C4-2B (cell line): Measurements from ENCODE around the gene ZNF878.
"Not testable (repeated sequence)": the region's sequence is repeated elsewhere in the genome, so short reads cannot be mapped to it uniquely, and the experiment has no call there.

Source experiments
- H3K27ac ChIP-seq: fragments of 450-650 bp; 2 replicates; pipeline ENCODE4 v1.5.1; 2017
- ZFX ChIP-seq: fragments of 450-650 bp; IDR thresholded peaks from 2 replicates; pipeline ENCODE4 v1.6.1; 2017
- TF ChIP-seq, protein P1 (sequence below): fragments of 450-650 bp; conservative IDR thresholded peaks from 2 replicates; pipeline ENCODE4 v1.5.1; 2017; ENCODE audit warnings: mild to moderate bottlenecking

The ZNF878 gene

GRCh38 chr19:12085074-12085818, 32.5 kb upstream of the ZNF878 start:
- H3K27ac ChIP-seq: no peak overlapping the region
- TF ChIP-seq, protein P1, sequence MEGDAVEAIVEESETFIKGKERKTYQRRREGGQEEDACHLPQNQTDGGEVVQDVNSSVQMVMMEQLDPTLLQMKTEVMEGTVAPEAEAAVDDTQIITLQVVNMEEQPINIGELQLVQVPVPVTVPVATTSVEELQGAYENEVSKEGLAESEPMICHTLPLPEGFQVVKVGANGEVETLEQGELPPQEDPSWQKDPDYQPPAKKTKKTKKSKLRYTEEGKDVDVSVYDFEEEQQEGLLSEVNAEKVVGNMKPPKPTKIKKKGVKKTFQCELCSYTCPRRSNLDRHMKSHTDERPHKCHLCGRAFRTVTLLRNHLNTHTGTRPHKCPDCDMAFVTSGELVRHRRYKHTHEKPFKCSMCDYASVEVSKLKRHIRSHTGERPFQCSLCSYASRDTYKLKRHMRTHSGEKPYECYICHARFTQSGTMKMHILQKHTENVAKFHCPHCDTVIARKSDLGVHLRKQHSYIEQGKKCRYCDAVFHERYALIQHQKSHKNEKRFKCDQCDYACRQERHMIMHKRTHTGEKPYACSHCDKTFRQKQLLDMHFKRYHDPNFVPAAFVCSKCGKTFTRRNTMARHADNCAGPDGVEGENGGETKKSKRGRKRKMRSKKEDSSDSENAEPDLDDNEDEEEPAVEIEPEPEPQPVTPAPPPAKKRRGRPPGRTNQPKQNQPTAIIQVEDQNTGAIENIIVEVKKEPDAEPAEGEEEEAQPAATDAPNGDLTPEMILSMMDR: no peak
- TF ChIP-seq ZFX: no peak

DNA sequence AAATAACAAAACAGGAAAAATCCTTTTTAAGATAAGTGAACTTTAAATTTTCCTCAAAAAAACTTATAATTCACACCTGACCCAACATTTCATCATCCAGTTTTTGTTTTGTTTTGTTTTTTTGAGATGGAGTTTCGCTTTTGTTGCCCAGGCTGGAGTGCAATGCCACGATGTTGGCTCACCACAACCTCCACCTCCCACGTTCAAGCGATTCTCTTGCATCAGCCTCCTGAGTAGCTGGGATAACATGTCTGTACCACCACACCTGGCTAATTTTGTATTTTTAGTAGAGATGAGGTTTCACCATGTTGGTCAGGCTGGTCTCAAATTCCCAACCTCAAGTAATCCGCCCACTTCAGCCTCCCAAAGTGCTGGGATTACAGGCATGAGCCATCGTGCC, 30.6 kb upstream of the ZNF878 start:
- not testable (repeated sequence) for H3K27ac ChIP-seq

GRCh38 chr19:12077375-12077774, 24.6 kb upstream of the ZNF878 start:
- no peak overlapping the region for H3K27ac ChIP-seq
- no peak for TF ChIP-seq ZFX
- TF ChIP-seq, protein P1: no peak

DNA sequence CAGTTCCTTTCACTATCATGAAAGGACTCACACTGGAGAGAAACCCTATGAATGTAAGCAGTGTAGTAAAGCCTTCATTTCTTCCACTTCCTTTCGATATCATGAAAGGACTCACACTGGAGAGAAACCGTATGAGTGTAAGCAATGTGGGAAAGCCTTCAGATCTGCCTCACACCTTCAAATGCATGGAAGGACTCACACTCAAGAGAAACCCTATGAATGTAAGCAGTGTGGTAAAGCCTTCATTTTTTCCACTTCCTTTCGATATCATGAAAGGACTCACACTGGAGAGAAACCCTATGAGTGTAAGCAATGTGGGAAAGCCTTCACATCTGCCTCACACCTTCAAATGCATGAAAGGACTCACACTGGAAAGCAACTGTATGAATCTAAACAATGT, 23.6 kb upstream of the ZNF878 start:
- H3K27ac ChIP-seq: not testable (repeated sequence)

- H3K27ac ChIP-seq: no peak overlapping the region
Observed at GRCh38 chr19:12075538-12076139, 22.9 kb upstream of the ZNF878 start.

DNA sequence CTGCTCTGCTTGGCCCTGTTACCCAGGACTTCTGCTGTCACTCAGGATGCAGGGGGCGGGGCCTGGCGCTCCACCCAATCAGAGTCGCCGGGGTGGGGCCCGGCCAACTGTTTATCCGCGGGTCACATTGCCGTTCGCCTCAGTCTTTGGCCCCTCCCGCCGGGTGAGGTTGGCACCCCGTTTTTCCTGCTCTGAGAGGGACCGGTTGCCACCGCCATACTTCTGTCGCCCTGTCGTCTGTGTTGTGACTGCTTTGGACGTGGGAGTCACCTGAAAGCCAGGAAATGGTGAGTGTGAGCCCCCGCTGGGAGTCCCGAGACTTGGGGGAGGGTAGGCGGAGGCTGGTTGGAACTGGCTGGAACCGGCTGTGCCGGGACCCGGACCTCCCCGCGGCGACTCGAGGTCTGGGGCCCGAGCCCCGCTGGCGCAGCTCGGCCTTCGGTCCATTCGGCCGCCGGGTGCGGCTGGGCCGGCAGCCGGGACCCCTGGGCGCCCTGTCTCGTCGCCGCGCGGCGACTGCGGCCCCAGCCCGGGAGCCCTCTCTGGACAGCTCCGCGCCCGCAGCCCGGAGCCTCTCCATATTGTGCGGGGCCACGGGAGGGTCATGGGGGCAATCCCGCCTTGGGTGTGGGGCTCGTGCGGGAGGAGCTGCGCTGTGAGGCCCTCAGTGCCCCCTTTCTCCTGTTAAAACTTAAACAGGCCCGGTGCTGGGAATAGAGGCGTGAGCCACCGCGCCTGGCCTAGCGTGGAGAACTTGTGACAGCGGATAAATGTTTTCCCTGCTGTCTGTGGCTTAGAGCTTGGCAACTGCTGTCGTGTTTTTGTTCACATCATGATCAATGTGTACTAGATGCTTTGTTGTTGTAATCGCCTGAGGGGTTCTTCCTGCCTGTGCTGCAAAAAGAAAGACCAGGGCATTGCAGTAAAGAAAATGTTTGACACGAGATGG, 12.1 kb upstream of the ZNF878 start, which contains the start of gene ZNF844:
TSS of gene ZNF844 (plus strand) at position 142 of the 949 bp plus-strand sequence. CDS start at position 285, 143 bp downstream.
- H3K27ac ChIP-seq: 0 out of 2 replicates have a peak within 1 kb of the TSS, but pooled peaks have one; percentile 8
- TF ChIP-seq, protein P1: no peak
- no peak for TF ChIP-seq ZFX

More at GRCh38 chr19:12075538-12076139, 22.9 kb upstream of the ZNF878 start:
- TF ChIP-seq ZFX: no peak
- TF ChIP-seq, protein P1: no peak

DNA sequence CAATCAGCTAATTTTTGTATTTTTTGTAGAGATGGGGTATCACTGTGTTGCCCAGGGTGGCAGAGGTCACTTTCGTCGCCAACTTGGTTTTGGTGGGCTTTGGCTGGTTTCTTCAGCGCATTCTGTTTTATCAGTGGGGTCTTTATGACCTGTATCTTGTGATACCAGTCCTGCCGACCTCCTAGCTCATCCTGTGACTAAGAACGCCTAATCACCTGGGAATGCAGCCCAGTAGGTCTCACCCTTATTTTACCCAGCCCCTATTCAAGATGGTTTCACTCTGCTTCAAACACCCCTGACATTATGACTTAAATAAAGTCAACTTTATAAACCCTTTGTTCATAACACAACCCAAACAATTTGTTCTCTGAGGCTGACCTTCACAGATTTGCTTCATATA, 3.0 kb upstream of the ZNF878 start:
- no peak overlapping the region for H3K27ac ChIP-seq
- TF ChIP-seq ZFX: no peak
- TF ChIP-seq, protein P1: no peak

DNA sequence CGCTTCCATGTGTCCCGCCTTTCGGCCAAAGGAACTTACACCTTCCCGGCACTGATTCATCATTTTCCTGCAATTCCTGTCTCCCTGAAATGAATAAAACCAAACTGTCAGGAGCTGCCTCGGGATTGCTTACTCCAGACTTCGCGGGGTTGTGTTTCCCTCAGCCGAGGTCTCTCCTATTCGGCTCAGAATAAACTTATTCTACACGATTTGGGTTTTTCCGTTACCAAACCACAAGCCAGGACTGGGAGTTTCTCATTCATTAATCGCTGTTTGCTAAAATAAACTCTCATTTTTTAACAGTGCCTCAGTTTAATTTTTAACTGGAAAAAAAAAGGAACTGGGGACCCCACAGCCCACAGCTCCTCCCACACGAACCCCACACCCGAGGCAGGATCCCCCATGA, 667 bp downstream of the ZNF878 start:
- TF ChIP-seq ZFX: no peak
- TF ChIP-seq, protein P1: no peak
- no peak overlapping the region; the same call in 1 of the 2 replicates for H3K27ac ChIP-seq
